SIG-M5 (cell line): ENCODE measurements around the gene USP36.

Experiments
- DNase-seq: peaks from one replicate; lab custom pipeline; 2025; lab: John Stamatoyannopoulos, UW

USP36 gene

GRCh38 chr17:78812855-78813254, 27.8 kb downstream of the USP36 start:
- no peak for DNase-seq

DNA sequence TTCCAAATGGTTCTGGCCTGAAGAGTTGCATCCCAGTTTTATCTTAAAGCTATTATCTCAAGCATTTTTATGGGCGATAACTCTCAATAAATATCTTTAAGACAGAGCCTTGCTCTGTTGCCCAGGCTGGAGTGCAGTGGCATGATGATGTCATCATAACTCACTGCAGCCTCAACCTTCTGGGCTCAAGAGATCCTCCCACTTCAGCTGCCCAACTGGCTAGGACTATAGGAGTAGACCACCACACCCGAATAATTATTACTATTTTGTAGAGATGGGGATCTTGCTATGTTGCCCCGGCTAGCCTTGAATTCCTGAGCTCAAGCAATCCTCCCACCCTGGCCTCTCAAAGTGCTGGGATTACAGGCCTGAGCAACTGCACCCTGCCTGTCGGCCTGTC, 32.5 kb downstream of the USP36 start:
- no peak for DNase-seq

- no peak for DNase-seq
These were observed 34.2 kb downstream of the USP36 start for GRCh38 chr17:78806451-78806850.

GRCh38 chr17:78805301-78805700, 35.3 kb downstream of the USP36 start:
- no peak for DNase-seq

DNA sequence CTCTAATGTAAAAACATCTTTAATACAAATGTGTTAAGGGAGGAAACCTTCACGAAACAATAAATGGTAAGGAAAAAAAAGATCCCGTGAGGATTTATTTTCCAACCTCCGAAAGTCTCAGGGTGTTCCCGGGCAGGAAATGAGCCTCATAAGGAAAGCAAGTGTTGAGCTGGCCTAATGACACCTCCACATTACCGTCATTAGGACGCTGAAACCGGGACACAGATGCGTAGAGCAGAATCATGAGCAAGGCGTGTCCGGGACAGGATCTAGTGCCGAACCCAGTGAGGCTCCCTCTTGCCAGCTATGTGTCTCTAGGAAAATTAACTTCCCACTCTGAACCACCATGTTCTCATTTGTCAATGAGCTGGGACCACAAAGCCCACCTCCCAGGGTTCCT, 35.8 kb downstream of the USP36 start:
- no peak for DNase-seq

DNA sequence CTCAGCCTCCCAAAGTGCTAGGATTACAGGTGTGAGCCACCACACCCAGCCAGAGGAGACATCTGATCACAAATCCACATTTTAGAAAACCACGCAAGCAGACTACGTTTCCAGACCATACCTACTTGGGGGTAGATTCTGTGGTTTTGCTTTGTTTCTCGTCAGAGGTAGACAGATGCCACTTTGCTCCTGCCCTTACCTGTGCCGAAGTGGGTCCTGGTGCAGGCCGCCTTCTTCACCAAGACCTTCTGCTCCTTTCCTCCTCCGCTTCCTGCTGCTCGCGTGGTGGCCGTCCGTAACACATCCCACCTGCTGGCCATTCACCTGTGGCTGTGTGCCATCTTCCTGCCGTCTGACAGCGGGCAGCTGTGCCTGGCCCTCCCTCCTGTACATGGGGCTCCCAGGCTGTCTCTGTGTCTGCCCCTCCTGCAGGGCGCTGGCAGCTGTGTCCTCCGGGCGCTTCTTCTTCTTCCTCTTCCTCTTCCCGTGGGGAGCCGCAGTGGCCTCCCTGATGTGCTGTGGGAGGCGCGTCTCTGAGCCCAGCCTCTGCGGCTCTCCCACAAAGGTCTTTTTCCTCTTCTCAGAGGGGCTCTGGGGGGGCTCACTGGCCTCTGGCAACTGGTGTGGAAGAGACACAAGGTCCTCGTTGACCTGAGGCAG, 37.3 kb downstream of the USP36 start:
- no peak for DNase-seq

DNA sequence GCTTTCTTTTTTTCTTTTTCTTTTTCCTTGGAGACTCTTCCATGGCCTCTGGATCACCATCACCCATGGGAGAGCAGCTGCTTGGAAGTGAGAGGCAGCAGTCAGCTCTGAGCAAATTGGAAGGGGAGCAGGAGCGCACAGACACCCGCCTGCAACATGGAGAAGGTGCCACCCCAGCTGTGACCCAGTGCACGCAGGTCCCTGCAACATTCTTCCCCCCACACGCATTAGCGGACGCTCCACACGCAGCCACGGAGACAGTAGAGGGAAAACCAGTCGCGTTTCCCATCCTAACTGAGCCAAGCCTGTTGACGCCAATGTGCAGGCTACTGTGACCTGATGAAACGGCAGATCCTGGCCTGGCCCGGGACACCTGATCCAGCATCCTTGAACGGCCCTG, 38.2 kb downstream of the USP36 start:
- no peak for DNase-seq

DNA sequence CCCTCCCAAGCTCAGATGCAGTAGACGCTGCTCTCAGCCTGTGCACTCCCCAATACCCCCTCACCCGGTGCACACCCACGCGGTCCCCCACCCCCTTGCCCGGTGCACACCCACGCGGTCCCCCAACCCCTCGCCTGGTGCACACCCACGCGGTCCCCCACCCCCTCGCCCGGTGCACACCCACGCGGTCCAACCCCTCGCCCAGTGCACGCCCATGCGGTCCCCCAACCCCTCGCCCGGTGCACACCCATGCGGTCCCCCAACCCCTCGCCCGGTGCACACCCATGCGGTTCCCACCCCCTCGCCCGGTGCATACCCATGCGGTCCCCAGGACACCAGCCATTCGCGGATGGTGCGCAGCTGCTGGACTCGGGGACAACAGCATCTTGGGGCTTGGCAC, 38.6 kb downstream of the USP36 start:
- no peak for DNase-seq

GRCh38 chr17:78800132-78800931, 40.3 kb downstream of the USP36 start:
- DNase-seq: no peak

- DNase-seq: no peak
These were observed 41.7 kb downstream of the USP36 start for GRCh38 chr17:78798695-78799559.

- no peak for DNase-seq
These were observed 42.7 kb downstream of the USP36 start for GRCh38 chr17:78797691-78798585.

- DNase-seq: no peak
These were observed 43.4 kb downstream of the USP36 start for GRCh38 chr17:78797213-78797612.

- DNase-seq: no peak
These were observed 44.1 kb downstream of the USP36 start for GRCh38 chr17:78796517-78796900.

GRCh38 chr17:78795861-78796516, 44.6 kb downstream of the USP36 start:
- no peak for DNase-seq

DNA sequence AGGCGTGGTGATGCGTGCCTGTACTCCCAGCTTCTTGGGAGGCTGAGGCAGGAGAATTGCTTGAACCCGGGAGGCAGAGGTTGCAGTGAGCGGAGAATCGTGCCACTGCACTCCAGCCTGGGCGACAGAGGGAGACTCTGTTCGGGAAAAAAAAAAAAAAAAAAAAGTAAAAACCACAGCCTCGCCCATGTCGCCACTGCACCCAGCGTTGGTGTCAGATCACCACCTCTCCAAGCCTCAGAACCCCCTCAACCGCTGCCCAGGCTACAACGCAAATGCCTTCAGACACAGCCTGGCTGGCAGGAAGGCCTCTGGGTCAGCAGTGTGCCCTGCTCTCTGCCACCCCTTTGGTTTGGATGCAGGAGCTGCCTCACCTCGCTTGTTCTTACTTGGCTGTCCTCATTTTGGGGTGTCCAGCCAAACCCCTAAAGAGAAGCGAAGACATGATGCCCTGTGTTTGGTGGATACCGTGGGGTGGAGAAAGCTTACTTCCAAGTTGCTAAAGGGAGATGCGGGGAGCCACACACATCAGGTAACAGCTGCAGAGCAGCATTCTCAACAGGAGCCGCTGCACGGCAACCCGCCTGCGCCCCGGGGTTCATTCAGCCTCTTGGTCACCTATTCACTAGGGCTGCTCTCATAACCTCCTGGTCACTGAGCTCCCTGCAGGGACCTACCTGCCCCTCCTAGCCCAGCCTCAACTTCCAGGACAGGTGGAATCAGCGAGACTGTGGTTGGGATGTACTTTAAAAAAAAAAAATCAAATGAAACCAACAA, 45.6 kb downstream of the USP36 start:
- DNase-seq: no peak

GRCh38 chr17:78794399-78794798, 46.2 kb downstream of the USP36 start:
- DNase-seq: no peak

- DNase-seq: no peak
These were observed 46.6 kb downstream of the USP36 start for GRCh38 chr17:78793968-78794367.

- no peak for DNase-seq
These were observed 47.2 kb downstream of the USP36 start for GRCh38 chr17:78793415-78793814.

DNA sequence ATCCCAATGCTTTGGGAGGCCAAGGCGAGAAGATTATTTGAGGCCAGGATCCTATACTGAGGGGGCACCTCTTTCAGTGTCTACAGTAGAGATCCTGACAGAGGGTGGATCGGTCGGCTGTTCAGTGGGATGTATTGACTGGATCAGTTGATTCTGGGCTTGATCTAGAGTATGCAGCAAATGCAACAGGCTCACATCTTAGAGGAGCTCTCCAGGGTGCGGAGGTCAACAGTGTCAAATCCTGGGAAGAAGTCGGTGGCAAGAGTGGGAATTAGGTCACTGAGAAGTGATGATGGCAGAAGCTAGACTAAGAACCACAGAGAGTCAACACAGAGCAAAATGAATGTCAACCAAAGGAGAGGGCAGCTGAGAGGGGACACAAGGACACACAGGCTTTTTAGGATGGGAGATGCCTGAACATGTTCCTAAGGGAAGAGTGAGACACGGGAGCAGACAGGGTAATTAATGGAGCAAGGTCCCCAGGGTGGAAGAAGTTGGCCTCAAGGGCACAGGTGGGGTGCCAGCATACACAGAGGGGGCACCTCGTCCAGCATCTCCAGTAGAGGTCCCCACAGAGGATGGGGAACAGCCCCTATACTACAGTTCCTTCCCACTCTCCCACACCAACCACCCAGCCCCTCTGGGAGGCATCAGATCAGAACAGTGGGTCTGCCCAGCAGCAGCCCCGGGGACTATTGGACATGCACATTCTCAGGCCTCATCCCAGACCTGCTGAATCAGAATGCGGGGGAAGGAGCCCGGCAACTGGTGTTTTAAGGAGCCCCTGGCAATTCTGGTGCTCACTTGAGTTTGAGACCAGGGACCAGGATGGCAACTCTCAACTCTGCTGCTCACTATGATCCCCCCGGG, 48.5 kb downstream of the USP36 start:
- no peak for DNase-seq
